GM12878 (cell line): ENCODE data around the gene FRS3. TPM values are rescaled to one million over a fixed set of nuclear protein-coding genes. Genes with fewer than 3 reads are reported as not detected.

ENCODE experiments used
- BMI1 ChIP-seq: fragments of 450-650 bp; IDR thresholded peaks from 2 replicates; pipeline ENCODE4 v1.6.1; 2016; ENCODE audit warnings: mild to moderate bottlenecking, moderate library complexity, borderline replicate concordance
- CHD2 ChIP-seq: IDR thresholded peaks from 2 replicates; pipeline ENCODE4 v1.6.1; 2011; ENCODE audit warnings: low read depth, low read length, improper control_type of control experiment, borderline replicate concordance
- CHD4 ChIP-seq: fragments of 200-600 bp; sonication (generic); IDR thresholded peaks from 2 replicates; pipeline ENCODE4 v1.6.1; 2016; ENCODE audit warnings: mild to moderate bottlenecking
- ZNF207 ChIP-seq: fragments of 450-650 bp; IDR thresholded peaks from 2 replicates; pipeline ENCODE4 v1.6.1; 2014; ENCODE audit warnings: antibody characterized with exemption, mild to moderate bottlenecking, borderline replicate concordance
- ZNF622 ChIP-seq: fragments of 450-650 bp; IDR thresholded peaks from 2 replicates; pipeline ENCODE4 v1.6.1; 2017; ENCODE audit warnings: mild to moderate bottlenecking, inconsistent platforms
- polyA plus RNA-seq, 11 experiments: library from polyadenylated mRNA; depleted of rRNA in 4 of 11; unstranded in 6 of 11; stranded (reverse) in 5 of 11; fragments of >200 nt; fragmentation: Nextera tagmentation in 4 of 11; fragmentation: Illumina TruSeq in 1 of 11; extraction: Ambion mirVana in 4 of 11; extraction: Trizol in 1 of 11; gene quantifications; 1 replicate in 1 of 11; 2 replicates in 10 of 11; pipeline versions ENCODE4 v1.2.1 to v1.2.3, GENCODE V29; 2011 to 2016; ENCODE audit warnings: inconsistent platforms in 2 of 11, missing spikeins in 2 of 11, low read depth in 1 of 11
- total RNA-seq, 4 experiments: library from RNA; depleted of rRNA in 3 of 4; stranded (reverse); fragments of >200 nt in 3 of 4; fragmentation: Illumina TruSeq in 1 of 4; extraction: Trizol in 1 of 4; gene quantifications; 2 replicates each; pipeline versions ENCODE4 v1.2.1 to v1.2.3, GENCODE V29; 2013 to 2021
- TF ChIP-seq, protein P1 (sequence below): fragments of 450-650 bp; formaldehyde crosslinking; IDR thresholded peaks from 2 replicates; pipeline ENCODE4 v1.4.0; 2020; ENCODE audit warnings: mild to moderate bottlenecking, moderate library complexity
- TF ChIP-seq, protein P2 (sequence below): IDR thresholded peaks from 2 replicates; pipeline ENCODE4 v1.6.1; 2012; ENCODE audit warnings: low read depth, low read length, improper control_type of control experiment
- TF ChIP-seq, protein P3 (sequence below): fragments of 450-650 bp; IDR thresholded peaks from 2 replicates; pipeline ENCODE4 v1.6.1; 2017; ENCODE audit warnings: mild to moderate bottlenecking, low read depth, inconsistent platforms; ENCODE audit not compliant: poor library complexity, severe bottlenecking
- TF ChIP-seq, protein P4 (sequence below): fragments of 450-650 bp; IDR thresholded peaks from 2 replicates; pipeline ENCODE4 v1.6.1; 2017; ENCODE audit warnings: mild to moderate bottlenecking, moderate library complexity
- TF ChIP-seq, protein P5 (sequence below): IDR thresholded peaks from 2 replicates; pipeline ENCODE4 v1.6.1; 2011; ENCODE audit warnings: low read depth, mild to moderate bottlenecking, low read length, moderate library complexity, borderline replicate concordance; ENCODE audit errors: extremely low read depth
- TF ChIP-seq, protein P6 (sequence below), 3 experiments: IDR thresholded peaks in 2 of 3; conservative IDR thresholded peaks in 1 of 3; 2 replicates each; pipeline ENCODE4 v1.5.1; 2011; ENCODE audit warnings: low read depth in 3 of 3, low read length in 3 of 3, mild to moderate bottlenecking in 3 of 3, control low read depth in 2 of 3, moderate library complexity in 2 of 3, inconsistent platforms in 1 of 3, mixed read lengths in 1 of 3; ENCODE audit not compliant: control insufficient read depth in 2 of 3, insufficient read depth in 1 of 3; ENCODE audit errors: extremely low read depth in 1 of 3
- TF ChIP-seq, protein P7 (sequence below): IDR thresholded peaks from 2 replicates; pipeline ENCODE4 v1.6.1; 2012; ENCODE audit warnings: low read depth, low read length, improper control_type of control experiment

Gene FRS3
- total and polyA plus RNA-seq, 10 of the 15 experiments (the other 5 are each of a cell fraction or from before 2014, with no cell fraction given): 0.05 to 3.4 (median 1.5) TPM

DNA sequence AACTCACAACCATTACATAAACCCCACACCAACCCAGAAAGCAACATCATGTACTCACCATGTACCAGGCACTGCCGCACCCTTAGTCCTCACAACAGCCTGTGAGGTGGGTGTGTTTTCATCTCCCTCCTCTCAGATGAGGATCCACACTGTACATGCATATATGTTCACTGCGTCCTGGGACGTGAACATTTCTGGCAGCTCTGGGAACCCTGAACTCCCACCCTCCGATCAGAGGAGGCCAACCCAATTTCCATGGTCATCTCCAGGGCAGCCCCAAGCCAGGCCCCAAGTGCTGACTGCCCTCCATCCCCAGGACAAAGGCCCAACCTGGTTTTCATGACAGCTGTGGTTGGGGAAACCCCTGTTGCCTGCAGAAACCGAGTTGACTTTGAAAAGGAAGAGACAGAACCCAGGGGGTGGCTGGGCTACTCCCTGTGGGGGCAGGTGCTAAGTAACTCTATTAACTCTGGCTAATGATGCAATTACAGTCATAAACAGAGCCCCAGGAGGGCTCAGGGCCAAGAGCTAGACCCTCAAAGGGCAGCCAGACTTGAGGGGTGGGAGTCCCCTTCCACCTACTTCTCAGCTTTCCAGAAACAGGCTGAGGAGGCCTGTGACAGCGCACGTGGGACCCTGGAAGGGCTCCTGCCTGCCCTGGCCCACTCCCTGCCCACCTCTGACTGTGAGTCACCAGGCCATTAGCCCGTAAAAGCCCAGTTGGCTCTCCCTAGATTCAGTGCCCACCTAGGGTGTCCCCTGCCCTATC is 46.9 kb downstream of the FRS3 start (continued):
- TF ChIP-seq CHD2 (peak; percentile 27; the same call in 1 of the 2 replicates), CHD4 (no peak), ZNF207 (no peak; the same call in 1 of the 2 replicates), ZNF622 (no peak), BMI1 (peak; percentile 72; the same call in 1 of the 2 replicates)
- TF ChIP-seq, protein P1, sequence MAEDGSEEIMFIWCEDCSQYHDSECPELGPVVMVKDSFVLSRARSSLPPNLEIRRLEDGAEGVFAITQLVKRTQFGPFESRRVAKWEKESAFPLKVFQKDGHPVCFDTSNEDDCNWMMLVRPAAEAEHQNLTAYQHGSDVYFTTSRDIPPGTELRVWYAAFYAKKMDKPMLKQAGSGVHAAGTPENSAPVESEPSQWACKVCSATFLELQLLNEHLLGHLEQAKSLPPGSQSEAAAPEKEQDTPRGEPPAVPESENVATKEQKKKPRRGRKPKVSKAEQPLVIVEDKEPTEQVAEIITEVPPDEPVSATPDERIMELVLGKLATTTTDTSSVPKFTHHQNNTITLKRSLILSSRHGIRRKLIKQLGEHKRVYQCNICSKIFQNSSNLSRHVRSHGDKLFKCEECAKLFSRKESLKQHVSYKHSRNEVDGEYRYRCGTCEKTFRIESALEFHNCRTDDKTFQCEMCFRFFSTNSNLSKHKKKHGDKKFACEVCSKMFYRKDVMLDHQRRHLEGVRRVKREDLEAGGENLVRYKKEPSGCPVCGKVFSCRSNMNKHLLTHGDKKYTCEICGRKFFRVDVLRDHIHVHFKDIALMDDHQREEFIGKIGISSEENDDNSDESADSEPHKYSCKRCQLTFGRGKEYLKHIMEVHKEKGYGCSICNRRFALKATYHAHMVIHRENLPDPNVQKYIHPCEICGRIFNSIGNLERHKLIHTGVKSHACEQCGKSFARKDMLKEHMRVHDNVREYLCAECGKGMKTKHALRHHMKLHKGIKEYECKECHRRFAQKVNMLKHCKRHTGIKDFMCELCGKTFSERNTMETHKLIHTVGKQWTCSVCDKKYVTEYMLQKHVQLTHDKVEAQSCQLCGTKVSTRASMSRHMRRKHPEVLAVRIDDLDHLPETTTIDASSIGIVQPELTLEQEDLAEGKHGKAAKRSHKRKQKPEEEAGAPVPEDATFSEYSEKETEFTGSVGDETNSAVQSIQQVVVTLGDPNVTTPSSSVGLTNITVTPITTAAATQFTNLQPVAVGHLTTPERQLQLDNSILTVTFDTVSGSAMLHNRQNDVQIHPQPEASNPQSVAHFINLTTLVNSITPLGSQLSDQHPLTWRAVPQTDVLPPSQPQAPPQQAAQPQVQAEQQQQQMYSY: no peak
- TF ChIP-seq, protein P2, sequence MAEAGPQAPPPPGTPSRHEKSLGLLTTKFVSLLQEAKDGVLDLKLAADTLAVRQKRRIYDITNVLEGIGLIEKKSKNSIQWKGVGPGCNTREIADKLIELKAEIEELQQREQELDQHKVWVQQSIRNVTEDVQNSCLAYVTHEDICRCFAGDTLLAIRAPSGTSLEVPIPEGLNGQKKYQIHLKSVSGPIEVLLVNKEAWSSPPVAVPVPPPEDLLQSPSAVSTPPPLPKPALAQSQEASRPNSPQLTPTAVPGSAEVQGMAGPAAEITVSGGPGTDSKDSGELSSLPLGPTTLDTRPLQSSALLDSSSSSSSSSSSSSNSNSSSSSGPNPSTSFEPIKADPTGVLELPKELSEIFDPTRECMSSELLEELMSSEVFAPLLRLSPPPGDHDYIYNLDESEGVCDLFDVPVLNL: no peak
- TF ChIP-seq, protein P3, sequence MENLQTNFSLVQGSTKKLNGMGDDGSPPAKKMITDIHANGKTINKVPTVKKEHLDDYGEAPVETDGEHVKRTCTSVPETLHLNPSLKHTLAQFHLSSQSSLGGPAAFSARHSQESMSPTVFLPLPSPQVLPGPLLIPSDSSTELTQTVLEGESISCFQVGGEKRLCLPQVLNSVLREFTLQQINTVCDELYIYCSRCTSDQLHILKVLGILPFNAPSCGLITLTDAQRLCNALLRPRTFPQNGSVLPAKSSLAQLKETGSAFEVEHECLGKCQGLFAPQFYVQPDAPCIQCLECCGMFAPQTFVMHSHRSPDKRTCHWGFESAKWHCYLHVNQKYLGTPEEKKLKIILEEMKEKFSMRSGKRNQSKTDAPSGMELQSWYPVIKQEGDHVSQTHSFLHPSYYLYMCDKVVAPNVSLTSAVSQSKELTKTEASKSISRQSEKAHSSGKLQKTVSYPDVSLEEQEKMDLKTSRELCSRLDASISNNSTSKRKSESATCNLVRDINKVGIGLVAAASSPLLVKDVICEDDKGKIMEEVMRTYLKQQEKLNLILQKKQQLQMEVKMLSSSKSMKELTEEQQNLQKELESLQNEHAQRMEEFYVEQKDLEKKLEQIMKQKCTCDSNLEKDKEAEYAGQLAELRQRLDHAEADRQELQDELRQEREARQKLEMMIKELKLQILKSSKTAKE: peak; percentile 85
- TF ChIP-seq, protein P4, sequence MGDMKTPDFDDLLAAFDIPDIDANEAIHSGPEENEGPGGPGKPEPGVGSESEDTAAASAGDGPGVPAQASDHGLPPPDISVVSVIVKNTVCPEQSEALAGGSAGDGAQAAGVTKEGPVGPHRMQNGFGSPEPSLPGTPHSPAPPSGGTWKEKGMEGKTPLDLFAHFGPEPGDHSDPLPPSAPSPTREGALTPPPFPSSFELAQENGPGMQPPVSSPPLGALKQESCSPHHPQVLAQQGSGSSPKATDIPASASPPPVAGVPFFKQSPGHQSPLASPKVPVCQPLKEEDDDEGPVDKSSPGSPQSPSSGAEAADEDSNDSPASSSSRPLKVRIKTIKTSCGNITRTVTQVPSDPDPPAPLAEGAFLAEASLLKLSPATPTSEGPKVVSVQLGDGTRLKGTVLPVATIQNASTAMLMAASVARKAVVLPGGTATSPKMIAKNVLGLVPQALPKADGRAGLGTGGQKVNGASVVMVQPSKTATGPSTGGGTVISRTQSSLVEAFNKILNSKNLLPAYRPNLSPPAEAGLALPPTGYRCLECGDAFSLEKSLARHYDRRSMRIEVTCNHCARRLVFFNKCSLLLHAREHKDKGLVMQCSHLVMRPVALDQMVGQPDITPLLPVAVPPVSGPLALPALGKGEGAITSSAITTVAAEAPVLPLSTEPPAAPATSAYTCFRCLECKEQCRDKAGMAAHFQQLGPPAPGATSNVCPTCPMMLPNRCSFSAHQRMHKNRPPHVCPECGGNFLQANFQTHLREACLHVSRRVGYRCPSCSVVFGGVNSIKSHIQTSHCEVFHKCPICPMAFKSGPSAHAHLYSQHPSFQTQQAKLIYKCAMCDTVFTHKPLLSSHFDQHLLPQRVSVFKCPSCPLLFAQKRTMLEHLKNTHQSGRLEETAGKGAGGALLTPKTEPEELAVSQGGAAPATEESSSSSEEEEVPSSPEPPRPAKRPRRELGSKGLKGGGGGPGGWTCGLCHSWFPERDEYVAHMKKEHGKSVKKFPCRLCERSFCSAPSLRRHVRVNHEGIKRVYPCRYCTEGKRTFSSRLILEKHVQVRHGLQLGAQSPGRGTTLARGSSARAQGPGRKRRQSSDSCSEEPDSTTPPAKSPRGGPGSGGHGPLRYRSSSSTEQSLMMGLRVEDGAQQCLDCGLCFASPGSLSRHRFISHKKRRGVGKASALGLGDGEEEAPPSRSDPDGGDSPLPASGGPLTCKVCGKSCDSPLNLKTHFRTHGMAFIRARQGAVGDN: peak; percentile 87
- TF ChIP-seq, protein P5, sequence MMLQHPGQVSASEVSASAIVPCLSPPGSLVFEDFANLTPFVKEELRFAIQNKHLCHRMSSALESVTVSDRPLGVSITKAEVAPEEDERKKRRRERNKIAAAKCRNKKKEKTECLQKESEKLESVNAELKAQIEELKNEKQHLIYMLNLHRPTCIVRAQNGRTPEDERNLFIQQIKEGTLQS: no peak
- TF ChIP-seq, protein P6, sequence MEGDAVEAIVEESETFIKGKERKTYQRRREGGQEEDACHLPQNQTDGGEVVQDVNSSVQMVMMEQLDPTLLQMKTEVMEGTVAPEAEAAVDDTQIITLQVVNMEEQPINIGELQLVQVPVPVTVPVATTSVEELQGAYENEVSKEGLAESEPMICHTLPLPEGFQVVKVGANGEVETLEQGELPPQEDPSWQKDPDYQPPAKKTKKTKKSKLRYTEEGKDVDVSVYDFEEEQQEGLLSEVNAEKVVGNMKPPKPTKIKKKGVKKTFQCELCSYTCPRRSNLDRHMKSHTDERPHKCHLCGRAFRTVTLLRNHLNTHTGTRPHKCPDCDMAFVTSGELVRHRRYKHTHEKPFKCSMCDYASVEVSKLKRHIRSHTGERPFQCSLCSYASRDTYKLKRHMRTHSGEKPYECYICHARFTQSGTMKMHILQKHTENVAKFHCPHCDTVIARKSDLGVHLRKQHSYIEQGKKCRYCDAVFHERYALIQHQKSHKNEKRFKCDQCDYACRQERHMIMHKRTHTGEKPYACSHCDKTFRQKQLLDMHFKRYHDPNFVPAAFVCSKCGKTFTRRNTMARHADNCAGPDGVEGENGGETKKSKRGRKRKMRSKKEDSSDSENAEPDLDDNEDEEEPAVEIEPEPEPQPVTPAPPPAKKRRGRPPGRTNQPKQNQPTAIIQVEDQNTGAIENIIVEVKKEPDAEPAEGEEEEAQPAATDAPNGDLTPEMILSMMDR (IDR thresholded peaks at IDR 0.05 in 2 of 3, conservative IDR thresholded peaks at IDR 0.05 in 1 of 3; ENCODE audit: control insufficient read depth in 2 of 3, extremely low read depth in 1 of 3, insufficient read depth in 1 of 3, low read depth in 3 of 3, low read length in 3 of 3): no peak
- TF ChIP-seq, protein P7, sequence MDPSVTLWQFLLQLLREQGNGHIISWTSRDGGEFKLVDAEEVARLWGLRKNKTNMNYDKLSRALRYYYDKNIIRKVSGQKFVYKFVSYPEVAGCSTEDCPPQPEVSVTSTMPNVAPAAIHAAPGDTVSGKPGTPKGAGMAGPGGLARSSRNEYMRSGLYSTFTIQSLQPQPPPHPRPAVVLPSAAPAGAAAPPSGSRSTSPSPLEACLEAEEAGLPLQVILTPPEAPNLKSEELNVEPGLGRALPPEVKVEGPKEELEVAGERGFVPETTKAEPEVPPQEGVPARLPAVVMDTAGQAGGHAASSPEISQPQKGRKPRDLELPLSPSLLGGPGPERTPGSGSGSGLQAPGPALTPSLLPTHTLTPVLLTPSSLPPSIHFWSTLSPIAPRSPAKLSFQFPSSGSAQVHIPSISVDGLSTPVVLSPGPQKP: no peak
